NCI-H82 treated with DMSO at 0.1 percent for 48 hours (cell line): ENCODE results near the gene ALK.
A peak's percentile ranks its signal among the peaks of the same experiment; 100 is the strongest.

Experiments
- DNase-seq: peaks from one replicate; lab custom pipeline; 2025; ENCODE audit not compliant: unreplicated experiment; lab: John Stamatoyannopoulos, UW

The ALK gene

DNA sequence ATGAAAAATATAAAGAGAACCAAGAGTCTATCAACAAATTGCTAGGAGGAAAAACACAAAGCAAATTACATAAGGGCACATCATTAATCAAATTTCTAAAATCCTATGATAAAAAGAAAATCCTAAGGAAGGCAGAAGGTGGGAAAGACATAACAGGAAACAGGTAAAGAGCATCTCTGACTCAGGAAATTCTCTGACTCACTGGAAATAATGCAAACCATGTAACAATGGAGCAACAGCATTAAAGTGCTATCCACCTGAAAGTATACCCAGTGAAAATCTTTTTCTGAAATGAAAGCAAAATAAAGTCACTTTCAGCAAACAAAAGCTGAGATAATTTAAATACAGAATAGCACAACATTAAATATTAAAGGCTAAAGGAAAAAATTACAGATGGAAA lies 10.9 kb downstream of the ALK start:
- DNase-seq: no peak

DNA sequence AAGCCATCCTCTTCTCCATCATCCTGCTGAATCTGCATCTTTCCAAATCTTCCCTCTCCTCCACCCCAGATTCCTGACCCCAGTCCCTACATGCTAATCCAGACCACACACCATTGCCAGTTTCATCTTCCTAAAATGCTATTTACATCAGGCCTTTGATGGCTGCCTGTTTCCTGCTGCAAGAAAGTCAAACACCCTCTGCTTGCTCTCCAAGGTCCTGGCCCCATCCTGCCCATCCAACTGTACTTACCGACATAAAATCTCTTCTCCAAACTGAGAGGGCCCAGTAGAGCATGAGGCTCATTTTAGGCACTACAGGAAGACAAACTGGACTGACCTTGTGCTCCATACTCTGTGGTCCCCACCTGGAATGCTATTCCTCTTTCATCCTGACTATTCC lies 19.0 kb downstream of the ALK start:
- no peak for DNase-seq

DNA sequence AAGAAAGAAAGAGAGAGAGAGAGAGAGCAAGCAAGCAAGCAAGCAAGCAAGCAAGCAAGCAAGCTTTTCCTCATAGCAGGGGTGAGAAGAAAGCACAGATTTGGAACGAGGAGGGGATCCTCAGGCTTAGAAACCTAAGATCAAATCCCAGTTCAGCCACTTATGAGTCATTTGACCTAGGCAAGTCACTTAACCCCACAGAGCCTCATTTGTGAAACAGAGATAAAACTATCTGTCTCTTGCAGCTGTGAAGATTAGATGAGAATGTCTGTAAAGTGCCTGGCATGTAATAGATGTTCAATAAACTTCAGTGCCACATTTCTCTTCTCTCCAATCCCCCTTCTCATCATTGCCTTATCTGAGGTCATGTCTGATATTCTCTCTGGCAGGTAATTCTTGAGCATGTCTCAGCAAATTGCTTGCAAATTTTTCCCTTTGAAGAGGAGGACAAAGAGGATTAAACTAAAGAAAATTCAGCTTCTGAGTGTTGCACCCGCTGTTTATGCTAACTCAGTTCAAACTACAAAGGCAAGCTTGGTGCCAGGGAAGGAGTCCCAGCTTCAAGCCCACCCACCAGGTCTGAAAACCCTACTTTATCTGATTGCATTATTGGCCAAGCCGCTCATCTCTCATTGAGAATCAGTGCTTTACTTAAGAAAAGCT lies 20.3 kb downstream of the ALK start:
- DNase-seq: no peak

DNA sequence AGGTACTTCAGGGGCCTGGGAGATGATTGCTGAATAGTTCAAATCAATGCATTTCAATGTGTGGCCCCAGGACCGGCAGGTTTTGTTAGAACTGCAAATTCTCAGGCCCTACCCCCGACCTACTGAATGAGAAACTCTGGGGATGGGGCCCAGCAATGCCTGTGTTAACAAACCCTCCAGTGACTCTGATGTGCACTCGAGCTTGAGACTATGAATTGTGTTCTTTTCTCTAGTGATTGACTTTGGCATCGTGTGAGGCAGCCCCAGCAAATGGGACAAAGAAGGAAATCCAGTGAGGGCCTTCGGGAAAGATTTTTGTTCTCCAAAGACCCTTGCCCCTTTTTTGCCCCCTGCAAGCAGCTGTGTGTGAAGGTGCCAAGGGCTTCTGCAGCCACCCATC lies 22.4 kb downstream of the ALK start:
- no peak for DNase-seq

DNA sequence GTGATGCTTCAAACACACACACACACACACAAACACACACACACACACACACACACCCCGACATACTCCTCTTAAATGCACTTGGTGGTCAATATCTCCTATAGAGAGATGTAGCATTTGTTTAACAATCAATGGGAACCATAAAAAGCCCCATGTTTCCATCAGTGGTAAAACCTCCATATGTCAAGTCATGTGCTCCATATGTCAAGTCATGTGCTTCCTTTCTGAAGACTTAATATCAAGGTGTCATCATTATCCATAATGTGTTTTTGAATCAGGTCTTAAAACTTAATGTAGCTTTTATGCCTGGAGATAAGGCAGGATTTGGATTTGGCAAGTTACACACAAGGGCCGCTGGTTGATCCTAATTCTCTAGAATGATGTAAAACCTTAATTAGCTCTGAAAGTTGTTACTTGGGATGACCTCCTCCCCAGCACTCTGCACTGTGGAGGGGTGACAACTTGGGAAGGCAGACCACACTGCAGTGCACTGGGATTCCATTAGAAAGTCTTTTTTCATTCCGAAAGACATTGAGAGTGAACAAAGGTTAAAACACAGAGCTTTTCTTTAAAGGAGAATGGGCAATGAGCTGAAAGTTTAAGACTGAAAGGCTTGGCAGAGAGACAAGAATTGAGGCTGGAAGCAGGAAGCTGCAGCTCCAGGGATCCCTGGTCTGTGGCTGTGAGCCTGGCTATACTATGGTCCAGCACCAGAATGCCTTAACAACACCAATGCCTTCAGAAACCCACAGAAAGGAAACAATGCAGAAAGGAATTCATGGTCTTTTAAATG lies 26.4 kb downstream of the ALK start:
- peak; percentile 86 for DNase-seq

DNA sequence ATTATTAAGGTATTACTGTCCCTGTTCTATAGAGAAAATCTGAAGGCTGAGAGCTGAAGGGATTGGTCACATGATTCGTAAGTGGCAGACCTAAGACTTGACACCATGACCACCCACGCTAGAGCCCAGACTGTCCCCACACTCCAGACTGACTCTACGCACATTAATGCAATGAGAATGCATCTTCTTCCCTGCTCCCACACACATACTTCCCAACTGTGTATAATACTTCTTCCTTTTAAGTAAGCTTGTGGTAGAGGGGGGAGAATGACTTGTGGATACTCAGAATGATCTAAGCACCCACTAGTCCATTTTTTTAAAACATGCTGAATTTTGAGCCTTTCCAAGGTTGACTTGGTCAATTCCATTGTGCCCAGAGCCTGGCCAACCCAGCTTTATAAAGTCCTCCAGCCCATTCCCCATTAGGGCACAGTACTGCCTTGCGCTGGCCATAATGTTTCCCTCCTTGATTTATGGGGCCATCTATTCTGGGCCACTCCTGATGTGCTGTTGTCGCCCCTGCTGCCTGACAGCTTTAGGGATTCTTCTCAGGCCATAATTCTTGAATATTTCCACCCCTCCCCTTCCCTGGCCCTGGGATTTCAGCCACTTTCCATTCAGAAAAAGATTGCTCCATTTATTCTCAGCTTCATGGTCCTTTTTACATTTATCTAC lies 28.7 kb downstream of the ALK start:
- DNase-seq: no peak

DNA sequence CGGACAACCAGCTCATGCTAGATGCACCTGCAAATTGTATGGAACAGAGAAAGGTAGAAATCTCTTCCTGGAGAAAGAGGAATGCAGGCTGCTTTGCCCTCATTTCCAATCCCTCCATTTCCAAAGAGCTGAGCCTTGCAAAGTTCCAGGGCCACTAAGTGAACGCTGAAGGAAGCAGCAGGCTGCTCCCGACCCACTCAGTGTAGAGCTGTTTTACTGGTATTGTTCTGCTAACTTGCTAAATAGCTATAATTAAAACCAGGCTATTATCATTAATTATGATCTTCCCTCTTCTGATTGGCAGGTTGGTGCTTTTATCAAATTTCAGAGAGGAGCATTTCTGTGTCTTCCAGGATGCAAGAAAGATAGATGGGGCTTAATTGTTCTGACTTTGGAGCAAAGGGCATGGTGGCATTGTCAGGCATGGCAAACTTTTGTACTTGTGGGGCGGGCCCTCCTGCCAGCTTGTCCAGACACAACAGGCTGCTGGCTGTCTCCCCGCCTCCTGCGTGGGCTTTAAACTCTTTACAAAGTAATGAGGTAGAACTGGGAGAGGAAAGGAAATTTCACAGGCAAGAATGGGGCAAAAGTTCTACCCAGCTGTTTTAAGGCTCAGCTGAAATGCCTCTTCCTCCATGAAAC lies 40.2 kb downstream of the ALK start:
- DNase-seq: no peak

DNA sequence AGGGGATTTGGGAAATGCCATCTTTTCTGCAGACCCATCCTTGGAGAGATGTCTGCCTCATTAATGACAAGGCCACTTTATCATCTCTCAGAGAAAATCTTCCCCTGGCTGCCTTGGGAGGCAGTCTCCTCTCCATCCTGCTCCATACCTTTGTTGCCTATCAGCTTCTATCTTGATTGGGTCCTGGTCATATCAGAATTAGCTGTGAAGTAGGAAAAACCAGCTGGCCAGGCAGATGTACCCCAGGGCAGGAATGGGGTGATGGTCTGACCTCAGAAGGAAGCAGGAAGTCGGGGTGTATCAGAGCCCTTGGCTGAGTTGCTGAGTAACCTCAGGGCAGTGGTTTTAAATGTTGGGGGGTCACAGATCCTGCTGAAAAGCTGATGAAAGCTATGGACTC lies 41.3 kb downstream of the ALK start:
- DNase-seq: no peak

DNA sequence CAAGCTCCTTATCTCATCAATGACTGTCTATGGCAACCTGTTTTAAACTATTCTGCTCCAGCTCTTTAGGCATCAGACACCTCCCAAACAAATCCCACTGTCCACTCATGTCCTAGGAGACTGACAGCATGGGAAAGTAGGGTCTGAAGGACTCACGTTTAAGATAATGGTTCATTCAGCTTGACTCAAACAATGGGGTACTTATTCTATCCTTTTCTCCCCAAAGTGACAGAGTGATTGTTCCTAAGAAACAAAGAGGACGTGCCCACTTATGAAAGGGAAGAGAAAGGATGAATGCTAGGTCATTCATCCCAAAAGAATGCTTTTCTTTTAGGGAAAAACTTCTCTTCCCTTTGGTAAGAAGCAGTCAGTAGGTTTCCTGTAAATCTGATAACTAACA lies 41.9 kb downstream of the ALK start:
- no peak for DNase-seq

DNA sequence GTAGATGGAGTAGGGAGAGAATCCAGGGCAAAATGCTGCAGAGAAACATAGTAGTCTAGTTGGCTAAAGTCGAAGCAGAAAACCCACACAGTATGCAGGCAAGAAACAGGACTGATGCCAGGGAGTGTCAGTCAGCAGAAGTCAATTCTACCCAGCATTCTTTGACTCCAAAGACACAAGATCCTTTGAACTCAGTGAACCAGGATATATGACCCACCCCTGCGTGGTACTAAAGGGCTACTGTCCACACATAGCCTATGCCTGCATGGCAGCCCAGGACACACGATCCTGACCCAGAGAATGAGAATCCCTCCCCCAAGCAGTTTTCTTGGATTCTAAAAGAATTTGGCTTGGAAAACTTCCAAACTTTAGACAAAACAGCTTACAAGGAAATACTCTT lies 42.5 kb downstream of the ALK start:
- no peak for DNase-seq

DNA sequence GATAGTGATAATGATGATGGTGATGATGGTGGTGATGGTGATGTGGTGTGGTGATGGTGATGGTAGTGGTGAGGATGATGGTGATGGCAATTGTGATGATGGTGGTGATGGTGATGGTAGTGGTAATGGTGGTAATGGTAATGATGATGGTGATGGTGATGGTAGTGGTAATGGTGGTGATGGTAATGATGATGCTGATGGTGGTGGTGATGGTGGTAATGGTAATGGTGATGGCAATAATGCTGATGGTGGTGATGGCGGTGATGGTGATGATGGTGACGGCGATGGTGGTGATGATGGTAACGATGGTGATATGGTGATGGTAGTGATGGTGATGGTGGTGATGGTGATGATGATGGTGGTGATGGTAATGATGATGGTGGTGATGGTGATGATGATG lies 45.0 kb downstream of the ALK start:
- DNase-seq: no peak

DNA sequence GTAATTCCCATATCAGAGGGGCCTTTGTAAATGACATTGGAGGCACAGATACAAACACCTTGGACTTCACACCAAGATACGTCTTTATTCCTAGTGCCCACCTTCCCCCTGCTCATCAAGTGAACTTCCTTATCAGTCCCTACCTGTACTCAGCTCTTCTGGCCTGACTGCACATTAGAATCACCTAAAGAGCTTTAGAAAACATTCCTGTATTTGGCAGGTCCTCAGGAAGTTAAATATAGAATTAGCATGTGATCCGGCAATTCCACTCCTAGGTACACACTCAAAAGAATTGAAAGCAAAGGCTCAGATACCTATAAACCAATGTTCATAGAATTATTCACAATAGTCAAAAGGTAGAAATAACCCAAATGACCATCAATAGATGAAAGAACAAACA lies 46.6 kb downstream of the ALK start:
- no peak for DNase-seq

DNA sequence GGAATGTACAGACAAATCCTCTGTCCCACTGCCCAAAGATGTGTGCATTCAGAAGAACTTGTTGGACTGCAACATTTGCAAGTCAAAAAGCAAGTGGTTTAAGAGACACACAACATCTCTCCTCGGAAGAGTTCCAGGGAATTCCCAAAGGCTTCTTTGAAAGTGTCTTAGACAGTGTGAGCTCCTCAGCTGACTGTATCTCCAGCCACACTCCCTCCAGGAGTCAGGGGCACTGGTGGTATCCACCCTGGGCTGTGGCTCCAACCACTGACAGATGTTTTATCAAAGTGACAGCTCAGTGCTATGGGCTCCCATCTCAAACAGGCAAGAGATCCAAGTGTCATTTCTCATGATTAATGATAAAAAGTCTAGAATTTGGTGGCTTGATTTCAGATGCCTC lies 48.5 kb downstream of the ALK start:
- no peak for DNase-seq

DNA sequence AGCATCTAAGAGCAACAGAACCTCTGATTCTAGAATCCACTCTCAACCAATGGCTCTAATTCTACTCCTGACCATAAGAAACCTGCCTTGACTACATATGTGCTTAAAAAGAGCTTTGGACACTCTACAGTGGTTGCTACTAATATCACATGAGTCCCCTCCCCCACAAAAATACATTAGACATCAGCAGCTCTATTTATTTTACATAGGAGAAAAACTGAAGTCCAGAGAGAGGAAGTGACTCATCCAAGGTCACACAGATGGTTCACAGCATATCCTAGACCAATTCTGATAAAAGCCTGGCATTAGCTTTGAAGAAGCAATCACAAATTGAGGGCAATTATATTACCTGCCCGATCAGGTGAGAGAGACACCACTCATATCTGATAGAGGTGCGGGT lies 49.8 kb downstream of the ALK start:
- no peak for DNase-seq

DNA sequence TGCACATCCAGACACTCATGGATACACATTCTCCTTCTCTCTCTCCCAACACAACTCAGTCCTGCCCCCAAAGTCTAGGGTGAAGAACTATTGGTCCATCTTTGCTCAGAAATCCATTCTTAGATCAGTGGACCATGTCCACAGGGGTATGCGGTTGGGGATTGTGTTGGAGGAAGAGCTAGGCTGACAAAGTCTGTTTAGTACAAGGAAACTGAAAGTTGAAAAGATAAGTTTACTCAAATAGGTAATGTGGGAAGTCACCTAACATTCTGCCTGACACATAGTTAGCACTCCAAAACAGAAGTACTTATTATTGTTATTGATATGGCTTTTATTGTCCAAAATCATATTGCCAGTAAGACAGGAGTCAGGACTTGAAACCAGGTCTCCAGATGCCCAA lies 55.9 kb downstream of the ALK start:
- no peak for DNase-seq

DNA sequence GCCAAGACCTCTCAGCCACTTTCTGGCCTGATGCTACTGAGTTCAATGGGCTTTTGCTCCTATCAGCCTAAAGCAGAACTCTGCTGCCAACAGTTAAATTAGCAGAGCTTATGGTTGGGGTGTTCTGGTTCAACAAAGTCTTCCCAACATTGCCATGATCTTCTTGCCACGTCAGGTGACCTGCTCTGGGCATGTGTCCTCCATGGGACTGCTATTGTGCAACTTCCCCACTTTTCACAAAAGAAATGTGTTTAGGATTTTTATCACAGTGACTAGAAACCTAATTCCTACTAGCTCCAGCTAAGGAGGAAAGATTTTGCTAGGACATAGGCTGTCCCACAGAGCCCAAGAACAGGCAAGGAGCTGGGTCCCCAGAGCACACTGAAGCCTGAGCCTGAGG lies 56.4 kb downstream of the ALK start:
- DNase-seq: no peak

DNA sequence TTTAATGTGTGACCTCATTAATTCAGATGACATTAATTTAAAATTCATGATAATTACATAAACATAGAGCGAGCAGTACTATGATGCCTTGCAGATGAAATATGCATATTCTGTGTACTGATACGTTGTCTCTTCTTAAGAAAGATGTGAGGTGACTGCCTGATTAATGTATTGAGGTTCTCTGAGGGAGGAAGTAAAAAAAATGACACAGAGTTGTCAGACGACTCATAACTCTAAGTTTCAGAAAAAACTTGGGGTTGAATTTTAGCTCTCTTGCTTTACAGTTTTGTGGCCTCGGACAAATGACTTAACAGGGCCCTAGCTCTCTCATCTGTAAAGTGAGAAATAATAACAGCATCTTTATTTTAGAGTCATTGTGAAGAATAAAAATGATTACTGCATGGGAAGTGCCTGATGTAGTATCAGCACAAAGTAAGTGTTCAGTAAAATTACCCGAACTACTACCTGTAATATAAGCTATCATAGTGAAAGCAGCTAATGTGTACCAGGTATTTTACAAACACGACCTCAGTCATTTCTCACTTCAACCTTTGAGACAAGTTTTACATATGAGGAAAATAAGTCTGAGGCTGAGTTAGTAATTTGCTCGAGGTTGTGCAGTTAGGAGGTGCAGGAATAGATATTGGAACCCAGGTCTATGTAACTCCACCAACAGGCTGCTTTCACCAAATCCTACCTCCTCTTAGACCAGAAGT lies 65.3 kb downstream of the ALK start:
- DNase-seq: no peak

DNA sequence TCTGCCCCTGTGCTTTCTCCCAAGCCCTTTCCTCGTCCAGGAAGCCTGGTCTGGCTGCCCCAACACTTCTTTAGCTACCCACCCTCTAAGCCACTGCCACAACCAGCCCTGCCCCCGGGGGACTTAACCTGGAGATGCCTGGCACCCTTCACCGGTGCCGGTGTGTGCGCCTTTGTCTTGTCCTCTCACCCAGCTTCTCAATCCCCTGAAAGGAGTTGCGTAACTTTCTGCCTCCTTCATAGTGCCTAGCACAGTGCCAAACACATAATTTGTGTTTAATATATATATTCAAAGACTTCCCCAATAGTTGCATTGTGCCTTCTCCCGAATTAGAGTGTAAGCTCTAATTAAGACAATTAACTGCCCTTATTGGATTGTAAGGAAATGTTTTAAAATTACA lies 70.6 kb downstream of the ALK start:
- DNase-seq: no peak

DNA sequence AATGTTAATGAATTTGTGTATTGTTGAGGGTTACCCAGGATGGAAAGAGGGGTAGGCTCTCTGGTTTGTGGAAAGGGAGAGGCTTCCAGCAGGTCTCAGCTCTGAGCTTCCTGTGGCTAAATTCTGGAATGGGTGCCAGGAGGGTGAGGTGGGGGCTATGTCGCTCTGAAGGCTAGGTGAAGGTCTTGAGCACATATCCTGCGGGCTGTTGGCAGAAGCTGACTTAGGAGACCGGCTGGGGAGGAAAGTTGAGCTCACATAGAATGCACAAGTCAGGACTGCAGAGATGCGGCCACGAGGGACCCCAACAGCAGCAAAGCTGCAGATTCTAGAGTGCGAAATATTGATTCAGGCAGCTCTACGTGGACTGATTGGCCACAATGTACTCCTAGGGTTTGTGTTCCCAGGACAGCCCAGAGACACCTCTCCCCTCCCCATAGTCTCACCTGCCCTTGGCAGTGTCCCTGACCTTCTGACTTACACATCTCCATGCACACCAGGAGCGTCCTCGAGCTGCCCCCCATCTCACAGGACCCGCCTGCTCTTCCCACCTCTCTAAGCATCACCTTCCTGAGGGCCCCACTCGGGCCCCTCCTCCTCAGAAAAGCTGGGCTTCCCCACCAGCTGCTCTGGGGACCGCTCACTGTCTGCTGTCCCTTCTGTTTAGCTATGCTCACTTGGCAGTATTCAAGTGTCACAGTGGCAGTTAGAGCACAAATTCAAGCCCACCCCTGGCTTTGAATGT lies 72.6 kb downstream of the ALK start:
- DNase-seq: no peak

DNA sequence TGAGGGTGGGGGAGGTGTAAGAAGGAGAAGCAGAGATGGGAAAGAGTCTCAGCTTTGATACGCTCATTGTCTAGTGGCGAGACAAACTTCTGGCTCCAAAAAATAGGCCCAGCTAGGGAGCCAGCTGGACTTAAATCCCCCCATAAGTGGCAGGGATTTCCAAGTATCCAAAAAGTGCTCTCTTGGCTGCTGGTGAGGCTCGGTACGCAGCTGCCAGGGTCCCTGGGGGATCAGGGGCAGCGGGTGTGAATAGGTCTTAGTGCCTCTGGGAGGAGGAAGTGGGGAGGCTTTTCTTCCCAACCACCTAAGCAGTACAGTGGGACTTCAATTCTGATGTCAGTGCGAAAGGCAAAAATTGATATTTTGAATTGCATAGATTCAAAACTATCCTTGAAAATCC lies 73.5 kb downstream of the ALK start:
- DNase-seq: peak; percentile 83
